SKM-1 (cell line): ENCODE data around the gene C5orf24.
A peak's percentile ranks its signal among the peaks of the same experiment; 100 is the strongest.

Experiments
- DNase-seq: peaks from one replicate; lab custom pipeline; 2025; ENCODE audit not compliant: unreplicated experiment; lab: John Stamatoyannopoulos, UW

The C5orf24 gene

GRCh38 chr5:134905246-134905996 is 59.7 kb downstream of the C5orf24 start:
- peak; percentile 35 for DNase-seq

GRCh38 chr5:134906811-134907210 is 61.0 kb downstream of the C5orf24 start:
- DNase-seq: no peak
